HCEC 1CT (cell line): ENCODE measurements around the gene ZNF441.
"Not testable (repeated sequence)": the region's sequence is repeated elsewhere in the genome, so short reads cannot be mapped to it uniquely, and the experiment has no call there.

Experiments
- DNase-seq: peaks from one replicate; pipeline ENCODE4 v3.0.0-alpha.2; 2017

ZNF441 gene

GRCh38 chr19:11781295-11782057 is 14.7 kb downstream of the ZNF441 start:
- no peak for DNase-seq

GRCh38 chr19:11783767-11784166 is 17.0 kb downstream of the ZNF441 start:
- DNase-seq = no peak

GRCh38 chr19:11784356-11784755 is 17.6 kb downstream of the ZNF441 start:
- no peak for DNase-seq

DNA sequence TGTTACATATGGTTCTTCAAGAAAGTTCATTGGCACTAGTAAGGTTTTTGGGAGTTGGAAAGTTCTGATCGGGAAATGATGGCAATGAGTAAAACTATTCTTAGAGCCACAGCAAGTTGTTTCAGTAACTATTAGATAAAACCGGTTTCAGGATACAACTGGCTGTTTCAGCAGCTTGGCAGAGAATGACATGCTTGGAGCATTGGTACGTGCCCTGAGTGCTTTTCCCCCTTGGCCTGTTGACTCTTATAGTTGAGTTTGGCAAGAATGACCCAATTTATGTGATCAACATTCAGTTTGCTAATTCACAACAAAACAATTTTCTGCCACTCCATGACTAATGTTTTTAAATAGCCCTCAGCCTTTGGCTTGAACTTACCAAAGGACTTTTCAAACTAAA is 20.7 kb downstream of the ZNF441 start:
- DNase-seq = no peak

DNA sequence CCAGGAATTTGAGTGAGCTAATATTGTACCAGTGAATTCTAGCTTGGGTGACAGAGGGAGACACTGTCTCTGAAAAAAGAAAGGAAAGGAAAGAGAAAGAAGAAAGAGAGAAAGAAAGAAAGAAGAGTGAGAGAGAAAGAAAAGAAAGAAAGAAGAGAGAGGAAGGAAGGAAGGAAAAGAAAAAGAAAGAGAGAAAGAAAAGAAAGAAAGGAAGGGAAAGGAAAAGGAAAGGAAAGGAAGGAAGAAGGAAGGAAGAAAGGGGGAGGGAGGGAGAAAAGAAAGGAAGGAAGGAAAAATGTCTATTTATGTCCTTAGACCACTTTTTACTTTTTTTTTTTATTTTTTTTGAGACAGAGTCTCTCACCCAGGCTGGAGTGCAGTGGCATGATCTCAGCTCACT is 26.1 kb downstream of the ZNF441 start:
- no peak for DNase-seq

GRCh38 chr19:11797491-11797890 is 30.7 kb downstream of the ZNF441 start:
- DNase-seq = peak; percentile 72

DNA sequence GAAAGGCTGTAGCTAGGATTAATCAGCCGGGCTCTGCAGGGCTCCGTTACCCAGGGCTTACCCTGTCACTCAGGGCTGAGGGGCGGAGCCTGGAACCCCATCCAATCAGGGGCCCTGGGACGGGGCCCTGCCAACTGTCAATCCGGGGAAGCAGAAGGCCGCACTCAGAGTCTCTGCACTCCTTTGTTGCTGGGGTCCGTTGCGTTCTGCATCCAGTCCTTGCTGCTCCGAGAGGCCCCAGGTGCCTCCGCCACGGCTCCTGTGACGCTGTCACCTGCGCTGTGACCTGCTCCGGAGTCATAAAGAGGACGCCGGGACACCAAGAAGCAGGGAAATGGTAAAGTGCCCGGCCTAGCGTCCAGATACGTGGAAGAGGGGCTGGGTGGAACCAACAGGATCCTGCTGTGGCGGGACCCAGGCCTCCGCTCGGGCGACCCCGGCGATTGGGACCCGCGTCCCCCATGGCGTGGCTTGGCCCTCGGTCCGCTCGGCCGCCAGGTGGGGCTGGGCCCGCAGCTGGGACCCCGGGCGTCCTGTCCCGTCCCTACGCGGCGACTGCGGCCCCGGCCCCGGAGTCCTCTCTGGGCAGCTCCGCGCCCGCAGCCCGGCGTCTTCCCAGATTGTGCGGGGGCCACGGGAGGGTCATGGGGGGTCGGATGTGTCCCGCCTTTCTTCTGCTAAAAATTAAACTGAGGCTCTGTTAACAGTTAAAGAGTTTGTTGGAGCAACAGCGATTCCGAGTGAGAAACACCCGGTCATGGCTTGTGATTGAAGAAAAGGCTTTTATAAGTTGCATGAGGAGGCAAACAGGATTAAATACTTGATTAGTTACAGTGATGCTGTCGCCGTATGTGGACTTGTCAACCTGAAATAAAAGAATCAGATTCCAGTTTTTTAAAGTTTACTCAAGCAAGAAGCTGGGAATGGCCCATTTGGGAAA is 31.9 kb downstream of the ZNF441 start, which contains the start of gene ZNF491:
ZNF491 (plus strand) TSS at position 133 of the 940 bp plus-strand sequence. CDS start 7,431 bp downstream, outside the sequence.
- DNase-seq = peak; percentile 47

GRCh38 chr19:11806354-11807098 is 39.7 kb downstream of the ZNF441 start:
- no peak for DNase-seq

DNA sequence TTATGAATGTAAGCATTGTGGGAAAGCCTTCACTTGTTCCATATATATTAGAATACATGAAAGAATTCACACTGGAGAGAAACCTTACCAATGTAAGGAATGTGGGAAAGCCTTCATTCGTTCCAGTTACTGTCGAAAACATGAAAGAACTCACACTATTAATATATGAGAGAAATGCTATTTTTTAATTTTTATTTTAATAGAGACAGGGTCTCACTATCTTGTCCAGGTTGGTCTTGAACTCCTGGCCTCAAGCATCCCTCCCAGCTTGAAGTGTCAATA is 40.2 kb downstream of the ZNF441 start:
- no peak for DNase-seq

DNA sequence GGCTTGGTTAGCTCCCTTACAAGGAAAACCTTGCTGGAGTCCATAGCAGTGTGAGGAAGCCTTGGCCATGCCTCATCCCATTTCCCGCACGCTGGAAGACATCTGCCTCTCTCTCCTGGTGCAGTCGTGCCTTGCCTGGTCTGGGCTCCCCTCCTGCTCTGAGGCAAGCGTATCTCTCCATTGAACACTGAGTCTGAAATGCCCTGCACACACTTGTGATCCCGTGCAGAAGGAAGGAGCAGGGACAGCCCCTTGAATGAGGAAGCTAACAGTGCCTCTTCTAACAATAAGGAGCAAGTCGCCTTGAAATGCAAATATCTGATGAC is 46.9 kb downstream of the ZNF441 start:
- DNase-seq = no peak

GRCh38 chr19:11814029-11814699 is 47.4 kb downstream of the ZNF441 start, which contains the start of gene ZNF440:
Gene ZNF440 (plus strand): TSS chr19:11814273. CDS start chr19:11814448, 175 bp downstream.
- peak; percentile 92 for DNase-seq

GRCh38 chr19:11814700-11815035 is 47.9 kb downstream of the ZNF441 start:
- peak; percentile 4 for DNase-seq

- no peak for DNase-seq
Observed at GRCh38 chr19:11821474-11822109, 54.8 kb downstream of the ZNF441 start.

DNA sequence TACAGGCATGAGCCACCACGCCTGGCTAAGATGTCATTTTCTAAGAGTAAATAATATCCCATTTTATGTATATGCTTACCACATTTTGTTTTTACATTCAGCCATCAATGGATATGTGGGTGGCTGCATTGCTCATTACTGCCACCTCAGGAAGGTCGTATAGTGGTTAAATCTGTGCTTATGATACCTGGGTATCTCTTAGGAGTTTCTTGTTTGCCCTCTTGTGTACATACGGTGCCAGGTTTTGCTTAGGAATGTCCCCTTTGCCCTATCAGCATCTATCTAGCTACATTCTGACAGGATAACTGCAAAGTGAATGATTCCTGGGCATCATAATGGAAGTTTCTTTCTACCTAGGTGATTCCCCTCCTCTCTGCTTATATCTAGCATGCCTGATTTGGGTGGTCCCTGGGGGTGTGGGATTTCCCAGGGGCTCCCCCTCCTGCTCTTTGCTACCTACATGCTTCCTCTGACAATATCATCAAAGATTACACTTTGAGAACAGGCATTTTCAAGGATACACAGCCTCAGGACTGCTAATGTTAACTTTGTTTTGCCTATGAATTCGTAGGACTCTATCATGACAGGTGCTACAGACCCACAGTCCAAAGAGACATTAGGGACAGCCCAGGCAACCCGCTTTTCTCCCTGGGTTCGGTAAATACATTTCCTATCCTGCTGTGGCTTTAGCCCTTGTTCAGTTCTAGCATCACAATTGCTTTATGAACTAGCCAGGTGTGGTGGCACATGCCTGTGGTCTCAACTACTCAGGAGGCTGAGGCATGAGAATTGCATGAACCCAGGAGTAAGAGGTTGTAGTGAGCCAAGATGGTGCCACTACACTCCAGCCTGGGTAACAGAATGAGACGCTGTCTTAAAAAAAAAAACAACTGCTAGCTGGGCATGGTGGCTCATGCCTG is 62.4 kb downstream of the ZNF441 start:
- not testable (repeated sequence) for DNase-seq

DNA sequence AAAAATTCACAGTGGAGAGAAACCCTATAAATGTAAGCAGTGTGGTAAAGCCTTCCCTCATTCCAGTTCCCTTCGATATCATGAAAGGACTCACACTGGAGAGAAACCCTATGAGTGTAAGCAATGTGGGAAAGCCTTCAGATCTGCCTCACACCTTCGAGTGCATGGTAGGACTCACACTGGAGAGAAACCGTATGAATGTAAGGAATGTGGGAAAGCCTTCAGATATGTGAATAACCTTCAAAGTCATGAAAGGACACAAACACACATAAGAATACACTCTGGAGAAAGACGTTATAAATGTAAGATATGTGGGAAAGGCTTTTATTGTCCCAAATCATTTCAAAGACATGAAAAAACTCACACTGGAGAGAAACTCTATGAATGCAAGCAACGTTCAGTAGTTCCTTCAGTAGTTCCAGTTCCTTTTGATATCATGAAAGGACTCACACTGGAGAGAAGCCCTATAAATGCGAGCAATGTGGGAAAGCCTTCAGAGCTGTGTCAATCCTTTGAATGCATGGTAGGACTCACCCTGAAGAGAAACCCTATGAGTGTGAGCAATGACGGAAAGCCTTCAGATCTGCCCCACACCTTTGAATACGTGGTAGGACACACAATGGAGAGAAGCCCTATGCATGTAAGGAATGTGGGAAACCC is 65.6 kb downstream of the ZNF441 start:
- DNase-seq = no peak

DNA sequence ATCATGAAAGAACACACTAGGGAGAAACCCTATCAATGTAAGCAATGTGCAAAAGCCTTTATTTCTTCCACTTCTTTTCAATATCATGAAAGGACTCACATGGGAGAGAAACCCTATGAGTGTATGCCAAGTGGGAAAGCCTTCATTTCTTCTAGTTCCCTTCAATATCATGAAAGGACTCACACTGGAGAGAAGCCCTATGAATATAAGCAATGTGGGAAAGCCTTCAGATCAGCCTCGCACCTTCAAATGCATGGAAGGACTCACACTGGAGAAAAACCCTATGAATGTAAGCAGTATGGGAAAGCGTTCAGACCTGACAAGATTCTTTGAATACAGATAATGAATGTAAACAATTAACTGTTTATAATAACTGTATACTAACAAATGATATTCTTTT is 66.7 kb downstream of the ZNF441 start:
- DNase-seq = no peak
